HUES64 (cell line): ENCODE measurements around the gene GGTLC1.

ENCODE experiments used
- H3K27ac ChIP-seq: 2 replicates; pipeline ENCODE4 v1.7.0; 2013; ENCODE audit warnings: low read depth, low read length, inconsistent platforms
- H3K27me3 ChIP-seq: 2 replicates; pipeline ENCODE4 v1.6.1; 2013; ENCODE audit warnings: mild to moderate bottlenecking, low read length; ENCODE audit not compliant: insufficient read depth
- H3K36me3 ChIP-seq: 2 replicates; pipeline ENCODE4 v1.6.1; 2013; ENCODE audit warnings: mild to moderate bottlenecking, low read length; ENCODE audit not compliant: insufficient read depth
- H3K4me1 ChIP-seq: 2 replicates; pipeline ENCODE4 v1.6.1; 2013; ENCODE audit warnings: mild to moderate bottlenecking, low read length, moderate library complexity; ENCODE audit not compliant: insufficient read depth
- H3K4me3 ChIP-seq: 2 replicates; pipeline ENCODE4 v1.5.1; 2013; ENCODE audit warnings: mild to moderate bottlenecking, low read length, moderate library complexity
- H3K9ac ChIP-seq: 2 replicates; pipeline ENCODE4 v1.6.1; 2013; ENCODE audit warnings: mild to moderate bottlenecking, low read depth, low read length
- H3K9me3 ChIP-seq: 2 replicates; pipeline ENCODE4 v1.6.1; 2013; ENCODE audit warnings: low read depth, low read length; ENCODE audit not compliant: insufficient read depth
- WGBS: fragments of 150-250, 120-280 bp; methylation state at CpG from one replicate; pipeline ENCODE4 v1.1.7; 2013; ENCODE audit warnings: missing lambda C conversion rate; 5-methylcytosine and 5-hydroxymethylcytosine counted together

GGTLC1 gene

GRCh38 chr20:23962272-23962671 lies 26.3 kb downstream of the GGTLC1 start:
- Histone ChIP-seq H3K4me1 (no peaks in the 10 kb centered on the region), H3K27ac (no peak overlapping the region), H3K27me3 (no peaks in the 10 kb centered on the region), H3K36me3 (no peaks in the 10 kb centered on the region), H3K9ac (no peak overlapping the region), H3K4me3 (no peak overlapping the region), H3K9me3 (peaks cover 49% of the 10 kb centered on the region)

- Histone ChIP-seq H3K9me3 (peaks cover 31% of the 10 kb centered on the region), H3K27ac (no peak overlapping the region), H3K4me3 (no peak overlapping the region), H3K27me3 (no peaks in the 10 kb centered on the region), H3K9ac (no peak overlapping the region), H3K4me1 (peaks cover 12% of the 10 kb centered on the region), H3K36me3 (no peaks in the 10 kb centered on the region)
- 95% methylated on average over 7 of the region's 7 CpGs for WGBS
Observed at GRCh38 chr20:23959054-23959453, 29.5 kb downstream of the GGTLC1 start.

- Histone ChIP-seq H3K4me1 (peaks cover 12% of the 10 kb centered on the region), H3K4me3 (no peak overlapping the region), H3K27me3 (no peaks in the 10 kb centered on the region), H3K9ac (no peak overlapping the region), H3K27ac (no peak overlapping the region), H3K36me3 (no peaks in the 10 kb centered on the region), H3K9me3 (peaks cover 4% of the 10 kb centered on the region; the same call in 1 of the 2 replicates)
- 24% methylated on average over 3 of the region's 3 CpGs for WGBS
Observed at GRCh38 chr20:23955896-23956295, 32.7 kb downstream of the GGTLC1 start.

GRCh38 chr20:23954008-23954745 lies 34.4 kb downstream of the GGTLC1 start:
- Histone ChIP-seq H3K27ac (no peak overlapping the region), H3K4me3 (no peak overlapping the region), H3K27me3 (no peaks in the 10 kb centered on the region), H3K36me3 (no peaks in the 10 kb centered on the region), H3K9ac (no peak overlapping the region), H3K9me3 (no peaks in the 10 kb centered on the region), H3K4me1 (peaks cover 12% of the 10 kb centered on the region)
- WGBS: 80% methylated on average over 13 of the region's 13 CpGs

GRCh38 chr20:23946206-23946605 lies 42.4 kb downstream of the GGTLC1 start:
- H3K4me3 ChIP-seq: no peak overlapping the region
- no peak overlapping the region for H3K27ac ChIP-seq
- 94% methylated on average over 2 of the region's 3 CpGs for WGBS
- no peak overlapping the region for H3K9ac ChIP-seq
- H3K4me1 ChIP-seq: no peaks in the 10 kb centered on the region
- no peaks in the 10 kb centered on the region for H3K27me3 ChIP-seq
- H3K9me3 ChIP-seq: no peaks in the 10 kb centered on the region
- no peaks in the 10 kb centered on the region for H3K36me3 ChIP-seq

GRCh38 chr20:23943304-23943703 lies 45.3 kb downstream of the GGTLC1 start:
- no peaks in the 10 kb centered on the region for H3K27me3 ChIP-seq
- H3K9ac ChIP-seq: no peak overlapping the region
- no peak overlapping the region for H3K27ac ChIP-seq
- peaks cover 7% of the 10 kb centered on the region; the same call in 1 of the 2 replicates for H3K9me3 ChIP-seq
- H3K36me3 ChIP-seq: no peaks in the 10 kb centered on the region
- no peaks in the 10 kb centered on the region for H3K4me1 ChIP-seq
- 94% methylated on average over 5 of the region's 5 CpGs for WGBS
- H3K4me3 ChIP-seq: no peak overlapping the region

- Histone ChIP-seq H3K27ac (no peak overlapping the region), H3K4me1 (no peaks in the 10 kb centered on the region), H3K27me3 (no peaks in the 10 kb centered on the region), H3K4me3 (no peak overlapping the region), H3K9ac (no peak overlapping the region), H3K36me3 (no peaks in the 10 kb centered on the region), H3K9me3 (peaks cover 9% of the 10 kb centered on the region; the same call in 1 of the 2 replicates)
Observed at GRCh38 chr20:23939641-23940040, 48.9 kb downstream of the GGTLC1 start.

- Histone ChIP-seq H3K27ac (no peak overlapping the region), H3K27me3 (no peaks in the 10 kb centered on the region), H3K9ac (no peak overlapping the region), H3K9me3 (peaks cover 9% of the 10 kb centered on the region; the same call in 1 of the 2 replicates), H3K4me3 (no peak overlapping the region), H3K4me1 (no peaks in the 10 kb centered on the region), H3K36me3 (no peaks in the 10 kb centered on the region)
- 90% methylated on average over 2 of the region's 2 CpGs for WGBS
Observed at GRCh38 chr20:23939063-23939462, 49.5 kb downstream of the GGTLC1 start.

GRCh38 chr20:23938118-23938438 lies 50.5 kb downstream of the GGTLC1 start:
- no peaks in the 10 kb centered on the region for H3K27me3 ChIP-seq
- 91% methylated on average over 2 of the region's 2 CpGs for WGBS
- no peaks in the 10 kb centered on the region for H3K36me3 ChIP-seq
- peaks cover 9% of the 10 kb centered on the region; the same call in 1 of the 2 replicates for H3K9me3 ChIP-seq
- no peak overlapping the region for H3K4me3 ChIP-seq
- H3K9ac ChIP-seq: no peak overlapping the region
- no peak overlapping the region for H3K27ac ChIP-seq
- H3K4me1 ChIP-seq: no peaks in the 10 kb centered on the region

GRCh38 chr20:23937303-23938117 lies 51.1 kb downstream of the GGTLC1 start:
- H3K9me3 ChIP-seq: peaks cover 9% of the 10 kb centered on the region; the same call in 1 of the 2 replicates
- H3K4me3 ChIP-seq: no peak overlapping the region
- no peak overlapping the region for H3K9ac ChIP-seq
- WGBS: 9% methylated on average over 3 of the region's 3 CpGs
- H3K27me3 ChIP-seq: no peaks in the 10 kb centered on the region
- H3K4me1 ChIP-seq: no peaks in the 10 kb centered on the region
- no peak overlapping the region for H3K27ac ChIP-seq
- H3K36me3 ChIP-seq: no peaks in the 10 kb centered on the region
